Activated CD4-positive, alpha-beta memory T cell treated with anti-CD3 and anti-CD28 coated beads, Interleukin-2, amount 10 ng/mL, durations not matched to agents 7 days and 5 days (primary cell): ENCODE data around the gene ZMPSTE24. TPM values are rescaled to one million over a fixed set of nuclear protein-coding genes. Genes with fewer than 3 reads are reported as not detected.
"Not testable (repeated sequence)": the region's sequence is repeated elsewhere in the genome, so short reads cannot be mapped to it uniquely, and the experiment has no call there.

Source experiments
- CTCF ChIA-PET: fragments of 350-600 bp; sonication (Branson Sonifier 250); formaldehyde crosslinking; loops from one replicate; lab custom pipeline; 2021; ENCODE audit warnings: antibody characterized with exemption, inconsistent platforms; lab: Charles Lee
- POLR2A ChIA-PET: fragments of 350-600 bp; sonication (Branson Sonifier 250); formaldehyde crosslinking; loops from one replicate; lab custom pipeline; 2021; ENCODE audit warnings: antibody characterized with exemption; lab: Charles Lee
- DNase-seq: peaks from one replicate; pipeline ENCODE4 v3.0.0-alpha.2; 2020
- H3K27ac Mint-ChIP-seq: one replicate; pipeline ENCODE4 v1.8.0; 2021; ENCODE audit warnings: mild to moderate bottlenecking, mixed read lengths
- H3K27me3 Mint-ChIP-seq: one replicate; pipeline ENCODE4 v1.8.0; 2021; ENCODE audit warnings: mixed read lengths
- H3K36me3 Mint-ChIP-seq: one replicate; pipeline ENCODE4 v1.8.0; 2021; ENCODE audit warnings: low read depth, mixed read lengths
- H3K4me1 Mint-ChIP-seq: one replicate; pipeline ENCODE4 v1.8.0; 2021; ENCODE audit warnings: mixed read lengths
- H3K4me3 Mint-ChIP-seq: one replicate; pipeline ENCODE4 v1.8.0; 2021; ENCODE audit warnings: mild to moderate bottlenecking, mixed read lengths
- H3K9me3 Mint-ChIP-seq: one replicate; pipeline ENCODE4 v1.8.0; 2021; ENCODE audit warnings: mixed read lengths
- total RNA-seq, 2 experiments: library from RNA; stranded (reverse); gene quantifications; one replicate each; pipeline ENCODE4 v1.2.3, GENCODE V29; 2021

Gene ZMPSTE24
- total RNA-seq = 10 to 100 TPM; 23.8 to 25.4 TPM

DNA sequence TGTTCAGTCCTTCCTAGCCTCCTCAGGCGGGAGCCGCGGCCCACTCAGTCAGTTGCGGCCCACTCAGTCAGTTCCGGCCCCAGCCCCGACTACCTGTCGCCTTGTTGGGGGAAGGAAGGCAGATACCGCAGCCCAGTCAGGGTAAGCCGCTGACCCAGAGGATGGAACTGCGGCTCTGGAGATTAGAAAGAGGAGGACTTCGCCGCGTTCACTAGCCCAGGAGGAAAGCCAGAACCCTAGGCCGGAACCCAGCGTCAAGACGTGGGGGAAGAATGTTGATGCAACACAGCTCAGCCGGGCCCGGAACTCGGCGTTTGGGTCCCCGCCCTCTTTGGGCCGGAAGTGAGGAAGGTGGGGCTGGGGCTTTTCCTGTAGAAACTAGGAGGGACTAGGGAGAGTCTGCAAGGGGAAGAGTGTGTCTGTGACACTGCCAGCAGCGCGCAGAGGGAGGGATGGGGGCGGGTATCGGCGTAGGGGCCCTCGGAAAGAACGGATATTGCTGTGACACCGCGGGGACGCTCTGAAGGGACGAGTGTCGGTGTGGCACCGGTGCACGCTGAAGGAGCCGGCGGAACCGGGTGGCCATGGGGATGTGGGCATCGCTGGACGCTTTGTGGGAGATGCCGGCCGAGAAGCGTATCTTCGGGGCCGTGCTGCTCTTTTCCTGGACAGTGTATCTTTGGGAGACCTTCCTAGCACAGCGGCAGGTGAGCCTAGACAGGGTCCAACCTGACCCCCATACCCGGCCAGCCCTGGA lies at the start of gene ZMPSTE24:
Gene ZMPSTE24 (plus strand): TSS at position 549 of the 757 bp plus-strand sequence. CDS start 36 bp downstream, at position 585.
- peak; percentile 98 for DNase-seq
- Mint-ChIP-seq H3K27ac (peak within 1 kb of the TSS; percentile 99), H3K36me3 (peaks cover 34% of the 10 kb centered on the region), H3K4me1 (peaks cover 47% of the 10 kb centered on the region), H3K9me3 (no peaks in the 10 kb centered on the region), H3K27me3 (no peaks in the 10 kb centered on the region), H3K4me3 (peak within 1 kb of the TSS; percentile 96)
- ChIA-PET CTCF (interaction anchor here (1.0 to 3.5 kb wide), 7 partner anchors 10 to 147 kb away, joined by 5 to 10 read pairs (median 7); no protein-coding TSS in a partner anchor), POLR2A (interaction anchor here (0.6 to 5.0 kb wide), 23 partner anchors 9 to 274 kb away, joined by 3 to 48 read pairs (median 5); partner anchors contain the start of genes CAP1, COL9A2, PPT1 and RLF)

DNA sequence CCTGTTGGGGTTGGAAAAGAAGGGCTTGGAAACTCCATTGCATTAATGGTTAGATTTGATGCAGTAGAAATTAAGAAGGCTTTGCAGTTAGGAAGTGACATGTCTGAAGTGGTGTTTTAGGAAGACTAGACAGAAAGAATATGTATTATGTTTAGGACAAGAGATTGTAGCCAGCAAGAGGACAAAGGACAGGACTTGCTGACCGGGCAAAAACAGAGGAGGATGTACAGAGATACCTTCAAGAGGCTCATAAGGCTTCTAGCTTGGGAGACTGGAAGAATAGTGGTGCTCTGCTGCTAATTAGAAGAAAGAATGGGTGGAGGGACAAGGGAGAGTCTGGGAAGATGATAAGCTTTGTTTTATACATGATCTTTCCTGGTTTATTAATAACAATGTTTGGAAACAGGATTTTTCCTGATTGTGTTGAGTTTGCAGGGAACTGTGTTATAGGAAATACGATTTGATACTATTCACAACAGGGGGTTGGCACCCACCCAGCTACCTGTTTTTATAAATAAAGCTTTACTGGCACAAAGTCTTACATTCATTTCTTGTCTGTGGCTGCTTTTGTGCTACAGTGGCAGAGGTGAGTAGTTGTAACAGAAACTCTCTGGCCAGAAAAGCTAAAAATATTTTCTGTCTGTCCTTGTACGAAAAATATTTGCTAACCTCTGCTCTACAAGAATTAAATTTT lies 47.4 kb upstream of the ZMPSTE24 start:
- no peaks in the 10 kb centered on the region for H3K9me3 Mint-ChIP-seq
- peaks cover 59% of the 10 kb centered on the region for H3K36me3 Mint-ChIP-seq
- peaks cover 10% of the 10 kb centered on the region for H3K4me1 Mint-ChIP-seq
- H3K27ac Mint-ChIP-seq = no peak overlapping the region
- H3K4me3 Mint-ChIP-seq = no peak overlapping the region
- DNase-seq = no peak
- no peaks in the 10 kb centered on the region for H3K27me3 Mint-ChIP-seq
- POLR2A ChIA-PET = no interaction called here
- CTCF ChIA-PET = interaction anchor here (1.0 kb wide), 1 partner anchor 104 kb away, joined by 4 read pairs; no protein-coding TSS in a partner anchor

DNA sequence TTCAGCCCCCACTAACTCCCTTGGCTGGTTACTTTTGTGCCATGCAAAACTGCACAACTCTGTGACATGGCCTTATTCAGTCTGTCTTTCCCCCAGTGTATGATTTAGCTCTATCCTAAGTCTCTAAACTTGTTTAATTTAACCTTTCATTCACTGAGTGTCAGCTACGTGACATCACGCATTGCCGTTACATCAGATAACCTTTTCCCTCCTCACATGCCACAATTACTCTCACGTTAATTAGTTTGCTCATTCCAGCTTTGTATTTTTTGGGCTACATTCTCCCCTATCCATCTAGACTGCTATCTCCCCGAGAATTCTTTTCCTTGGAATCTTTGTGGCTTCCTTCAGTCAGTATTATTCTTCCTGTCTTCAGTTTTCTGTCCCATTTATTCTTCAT lies 39.7 kb upstream of the ZMPSTE24 start:
- Mint-ChIP-seq H3K27me3 (no peaks in the 10 kb centered on the region), H3K4me3 (no peak overlapping the region), H3K9me3 (no peaks in the 10 kb centered on the region), H3K4me1 (peaks cover 26% of the 10 kb centered on the region), H3K36me3 (peaks cover 48% of the 10 kb centered on the region), H3K27ac (no peak overlapping the region)
- DNase-seq = no peak
- POLR2A ChIA-PET = no interaction called here
- CTCF ChIA-PET = interaction anchor here (1.8 kb wide), 1 partner anchor 21 kb away, joined by 5 read pairs; no protein-coding TSS in a partner anchor

- not testable (repeated sequence) for H3K9me3 Mint-ChIP-seq, DNase-seq, H3K4me3 Mint-ChIP-seq, H3K27ac Mint-ChIP-seq, H3K27me3 Mint-ChIP-seq
- CTCF ChIA-PET = interaction anchor here (1.5 kb wide), 1 partner anchor 18 kb away, joined by 3 read pairs; no protein-coding TSS in a partner anchor
- Mint-ChIP-seq H3K4me1 (peaks cover 20% of the 10 kb centered on the region), H3K36me3 (peaks cover 38% of the 10 kb centered on the region)
- POLR2A ChIA-PET = interaction anchor here (1.5 kb wide), 1 partner anchor 12 kb away, joined by 4 read pairs; no protein-coding TSS in a partner anchor
Observed at GRCh38 chr1:40221471-40221905, 36.5 kb upstream of the ZMPSTE24 start.

DNA sequence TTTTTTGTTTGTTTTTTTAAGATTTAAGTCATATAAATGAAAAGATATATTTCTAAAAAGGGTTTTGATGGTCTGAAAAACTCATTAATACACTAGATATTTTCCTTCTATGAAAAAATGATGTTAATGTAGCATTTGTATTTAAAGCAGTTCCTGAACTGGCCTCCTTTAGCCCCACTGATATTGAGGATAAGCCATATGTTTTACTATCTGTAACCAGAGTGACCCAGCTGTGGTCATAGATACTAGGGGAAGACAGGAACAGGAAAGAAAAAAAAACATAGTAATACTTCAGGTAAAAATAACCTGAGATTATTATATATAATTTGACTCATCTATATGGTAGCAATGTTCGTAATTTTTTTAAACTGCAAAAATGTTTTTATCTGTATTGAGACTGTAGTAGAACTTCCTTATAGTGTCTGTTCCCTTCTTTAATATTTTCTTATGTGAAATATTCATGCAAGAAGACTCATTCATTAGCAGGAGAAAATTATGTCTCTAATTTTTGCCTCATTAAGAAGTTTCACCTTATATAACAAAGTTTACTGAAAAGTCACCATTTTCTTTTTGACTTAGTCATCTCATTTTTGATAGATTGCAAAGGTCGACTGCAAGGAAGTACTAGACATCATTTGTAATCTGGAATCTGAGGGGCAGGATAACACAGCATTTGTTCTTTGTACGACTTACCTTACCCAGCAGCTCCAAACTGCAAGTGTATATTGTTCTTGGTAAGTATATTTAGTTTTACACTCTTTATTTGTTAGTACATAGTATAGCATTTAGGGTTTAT lies 35.9 kb upstream of the ZMPSTE24 start:
- CTCF ChIA-PET = interaction anchor here (0.6 kb wide), 1 partner anchor 669 kb away, joined by 3 read pairs; no protein-coding TSS in a partner anchor

GRCh38 chr1:40224040-40224439 lies 34.0 kb upstream of the ZMPSTE24 start:
- ChIA-PET CTCF (interaction anchor here (0.7 to 1.7 kb wide), 5 partner anchors 26 to 192 kb away, joined by 4 to 6 read pairs (median 5); partner anchors contain the start of gene ZMPSTE24), POLR2A (interaction anchor here (0.6 to 2.0 kb wide), 4 partner anchors 10 to 33 kb away, joined by 3 to 6 read pairs (median 4); no protein-coding TSS in a partner anchor)
- peaks cover 19% of the 10 kb centered on the region for H3K4me1 Mint-ChIP-seq
- no peak for DNase-seq
- no peak overlapping the region for H3K4me3 Mint-ChIP-seq
- H3K9me3 Mint-ChIP-seq = no peaks in the 10 kb centered on the region
- peaks cover 35% of the 10 kb centered on the region for H3K36me3 Mint-ChIP-seq
- H3K27ac Mint-ChIP-seq = no peak overlapping the region
- H3K27me3 Mint-ChIP-seq = no peaks in the 10 kb centered on the region

More for the DNA sequence above, 35.9 kb upstream of the ZMPSTE24 start:
- H3K36me3 Mint-ChIP-seq = peaks cover 34% of the 10 kb centered on the region
- H3K27ac Mint-ChIP-seq = no peak overlapping the region
- peaks cover 19% of the 10 kb centered on the region for H3K4me1 Mint-ChIP-seq
- H3K9me3 Mint-ChIP-seq = no peaks in the 10 kb centered on the region
- POLR2A ChIA-PET = interaction anchor here (2.0 kb wide), 1 partner anchor 35 kb away, joined by 5 read pairs; no protein-coding TSS in a partner anchor
- no peak overlapping the region for H3K4me3 Mint-ChIP-seq
- DNase-seq = no peak
- no peaks in the 10 kb centered on the region for H3K27me3 Mint-ChIP-seq

- POLR2A ChIA-PET = interaction anchor here (1.0 kb wide), 1 partner anchor 9 kb away, joined by 3 read pairs; no protein-coding TSS in a partner anchor
- no peak for DNase-seq
- H3K27ac Mint-ChIP-seq = no peak overlapping the region
- peaks cover 39% of the 10 kb centered on the region for H3K36me3 Mint-ChIP-seq
- CTCF ChIA-PET = interaction anchor here (1.3 to 2.1 kb wide), 2 partner anchors 14 to 82 kb away, joined by 3 to 8 read pairs; no protein-coding TSS in a partner anchor
- no peaks in the 10 kb centered on the region for H3K27me3 Mint-ChIP-seq
- peaks cover 26% of the 10 kb centered on the region for H3K4me1 Mint-ChIP-seq
- H3K9me3 Mint-ChIP-seq = no peaks in the 10 kb centered on the region
- no peak overlapping the region for H3K4me3 Mint-ChIP-seq
Observed at GRCh38 chr1:40226192-40226591, 31.8 kb upstream of the ZMPSTE24 start.

GRCh38 chr1:40232444-40232843 lies 25.6 kb upstream of the ZMPSTE24 start:
- Mint-ChIP-seq H3K36me3 (peaks cover 71% of the 10 kb centered on the region), H3K27ac (peak overlapping the region; percentile 42), H3K4me3 (no peak overlapping the region), H3K4me1 (peaks cover 41% of the 10 kb centered on the region), H3K9me3 (no peaks in the 10 kb centered on the region), H3K27me3 (no peaks in the 10 kb centered on the region)
- DNase-seq = peak; percentile 77
- ChIA-PET CTCF (interaction anchor here (0.8 to 1.4 kb wide), 6 partner anchors 8 to 106 kb away, joined by 3 to 4 read pairs (median 3); no protein-coding TSS in a partner anchor), POLR2A (interaction anchor here (1.6 to 4.1 kb wide), 3 partner anchors 9 to 25 kb away, joined by 4 to 37 read pairs (median 16); partner anchors contain the start of gene ZMPSTE24)

DNA sequence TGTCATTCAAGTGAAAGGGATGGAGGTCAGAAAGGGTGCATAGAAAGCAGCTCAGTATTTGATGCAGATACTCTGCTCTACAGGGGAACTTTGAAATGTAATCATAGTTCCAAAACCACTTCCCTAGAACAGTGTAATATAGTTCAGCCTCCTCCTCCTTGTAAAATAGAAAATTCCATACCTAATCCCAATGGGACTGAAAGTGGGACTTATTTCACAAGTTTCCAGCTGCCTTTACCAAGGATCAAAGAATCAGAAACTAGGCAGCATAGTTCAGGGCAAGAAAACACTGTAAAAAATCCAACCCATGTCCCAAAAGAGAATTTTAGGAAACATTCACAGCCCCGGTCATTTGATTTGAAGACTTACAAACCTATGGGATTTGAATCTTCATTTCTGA lies 18.4 kb upstream of the ZMPSTE24 start:
- no peak for DNase-seq
- Mint-ChIP-seq H3K36me3 (peaks cover 56% of the 10 kb centered on the region), H3K9me3 (no peaks in the 10 kb centered on the region), H3K4me3 (no peak overlapping the region), H3K27me3 (no peaks in the 10 kb centered on the region), H3K27ac (no peak overlapping the region), H3K4me1 (peaks cover 51% of the 10 kb centered on the region)
- ChIA-PET CTCF (interaction anchor here (1.1 to 2.2 kb wide), 4 partner anchors 14 to 99 kb away, joined by 3 to 15 read pairs (median 6); no protein-coding TSS in a partner anchor), POLR2A (interaction anchor here (1.4 to 4.6 kb wide), 3 partner anchors 8 to 134 kb away, joined by 3 to 48 read pairs (median 37); partner anchors contain the start of genes SMAP2 and ZMPSTE24)

DNA sequence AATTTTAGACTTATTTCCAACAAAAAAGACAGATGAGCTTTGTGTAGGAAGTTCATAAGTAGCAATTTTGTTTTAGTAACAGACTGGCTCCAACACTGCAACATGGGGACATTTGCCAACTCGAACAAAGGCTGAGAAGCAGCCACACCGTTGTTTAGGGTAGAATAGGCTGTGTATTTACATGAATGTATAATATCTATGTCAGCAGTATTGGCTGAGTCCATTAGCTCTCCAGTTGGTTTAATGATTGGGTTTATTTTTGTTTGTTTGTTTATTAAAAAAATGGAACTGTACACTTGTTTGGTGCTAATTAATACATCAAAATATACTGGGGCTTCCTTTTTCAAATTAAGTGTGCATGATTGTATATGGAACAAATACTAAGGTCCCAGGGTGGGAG lies 17.6 kb upstream of the ZMPSTE24 start:
- H3K4me3 Mint-ChIP-seq = no peak overlapping the region
- ChIA-PET CTCF (interaction anchor here (1.0 to 2.6 kb wide), 6 partner anchors 8 to 87 kb away, joined by 3 to 15 read pairs (median 6); partner anchors contain the start of gene ZMPSTE24), POLR2A (interaction anchor here (1.3 to 4.6 kb wide), 4 partner anchors 9 to 146 kb away, joined by 3 to 48 read pairs (median 20); partner anchors contain the start of gene ZMPSTE24)
- peaks cover 52% of the 10 kb centered on the region for H3K36me3 Mint-ChIP-seq
- H3K9me3 Mint-ChIP-seq = no peaks in the 10 kb centered on the region
- H3K4me1 Mint-ChIP-seq = peaks cover 54% of the 10 kb centered on the region
- H3K27ac Mint-ChIP-seq = no peak overlapping the region
- no peaks in the 10 kb centered on the region for H3K27me3 Mint-ChIP-seq
- DNase-seq = no peak

- no peaks in the 10 kb centered on the region for H3K27me3 Mint-ChIP-seq
- CTCF ChIA-PET = interaction anchor here (0.6 to 2.6 kb wide), 10 partner anchors 9 to 712 kb away, joined by 3 to 15 read pairs (median 4); partner anchors contain the start of genes RLF and ZMPSTE24
- DNase-seq = no peak
- H3K36me3 Mint-ChIP-seq = peaks cover 43% of the 10 kb centered on the region
- H3K27ac Mint-ChIP-seq = peak overlapping the region; percentile 77
- H3K4me3 Mint-ChIP-seq = peak overlapping the region; percentile 1
- no peaks in the 10 kb centered on the region for H3K9me3 Mint-ChIP-seq
- peaks cover 56% of the 10 kb centered on the region for H3K4me1 Mint-ChIP-seq
- POLR2A ChIA-PET = interaction anchor here (0.9 to 4.6 kb wide), 9 partner anchors 10 to 159 kb away, joined by 3 to 48 read pairs (median 4); partner anchors contain the start of gene ZMPSTE24
Observed at GRCh38 chr1:40241362-40241761, 16.7 kb upstream of the ZMPSTE24 start.
